ENCODE data around the gene STX1A.

- TF ChIP-seq CTCF (tag by site-specific recombination; IDR thresholded peaks at IDR 0.05): no peak
- no peak for TF ChIP-seq ATF2 (tag by site-specific recombination; IDR thresholded peaks at IDR 0.05; ENCODE audit: low read depth)
- no peak for TF ChIP-seq YY1 (tag by site-specific recombination; IDR thresholded peaks at IDR 0.05)
These were observed 20.7 kb upstream of the STX1A start for GRCh38 chr7:73740212-73740611.

Measured in HEK293 (cell line).